Neuronal stem cell (in vitro differentiated cells): ENCODE data around the gene TFF3.

ENCODE experiments used
- DNase-seq: peaks from one replicate; pipeline ENCODE4 v3.0.0-alpha.2; 2013; ENCODE audit warnings: low spot score
- H2AFZ ChIP-seq: one replicate; pipeline ENCODE4 v1.6.1; 2013; ENCODE audit warnings: mild to moderate bottlenecking, low read length, inconsistent platforms
- H2AK5ac ChIP-seq: 2 replicates; pipeline ENCODE4 v1.6.1; 2013; ENCODE audit warnings: low read depth, mild to moderate bottlenecking, inconsistent platforms, low read length, moderate library complexity, mixed read lengths
- H2BK120ac ChIP-seq: 2 replicates; pipeline ENCODE4 v1.6.1; 2013; ENCODE audit warnings: low read depth, mild to moderate bottlenecking, inconsistent platforms, low read length, moderate library complexity, mixed read lengths
- H2BK12ac ChIP-seq: one replicate; pipeline ENCODE4 v1.6.1; 2013; ENCODE audit warnings: low read length, inconsistent platforms
- H2BK15ac ChIP-seq: 2 replicates; pipeline ENCODE4 v1.6.1; 2013; ENCODE audit warnings: mild to moderate bottlenecking, low read length, inconsistent platforms, mixed read lengths
- H2BK5ac ChIP-seq: one replicate; pipeline ENCODE4 v1.6.1; 2013; ENCODE audit warnings: inconsistent platforms, mild to moderate bottlenecking, low read length, moderate library complexity
- H3K14ac ChIP-seq: one replicate; pipeline ENCODE4 v1.6.1; 2013; ENCODE audit warnings: low read length, inconsistent platforms
- H3K18ac ChIP-seq: 2 replicates; pipeline ENCODE4 v1.6.1; 2013; ENCODE audit warnings: low read length, inconsistent platforms
- H3K23ac ChIP-seq: 2 replicates; pipeline ENCODE4 v1.6.1; 2013; ENCODE audit warnings: low read depth, mild to moderate bottlenecking, mixed read lengths, low read length, inconsistent platforms; ENCODE audit not compliant: poor library complexity
- H3K27ac ChIP-seq: replicated peaks from 3 replicates; pipeline ENCODE4 v1.5.1; 2013; ENCODE audit warnings: low read length, inconsistent platforms
- H3K27me3 ChIP-seq, 3 experiments: 2 replicates each; pipeline ENCODE4 v1.6.1; 2013; ENCODE audit warnings: low read length in 3 of 3, mild to moderate bottlenecking in 2 of 3, inconsistent platforms in 1 of 3, low read depth in 1 of 3, mixed read lengths in 1 of 3, moderate library complexity in 1 of 3; ENCODE audit not compliant: control insufficient read depth in 3 of 3, insufficient read depth in 3 of 3
- H3K36me3 ChIP-seq, 2 donors: replicated peaks in 1 of 2; 2 replicates each; pipeline ENCODE4 v1.6.1; 2013; ENCODE audit warnings: low read length in 2 of 2; ENCODE audit not compliant: control insufficient read depth in 2 of 2, insufficient read depth in 2 of 2
- H3K4ac ChIP-seq: 2 replicates; pipeline ENCODE4 v1.6.1; 2013; ENCODE audit warnings: inconsistent platforms, mild to moderate bottlenecking, low read length, moderate library complexity
- H3K4me1 ChIP-seq, 2 donors: 1 replicate in 1 of 2; 2 replicates in 1 of 2; pipeline ENCODE4 v1.6.1; 2013; ENCODE audit warnings: low read length in 2 of 2, low read depth in 1 of 2; ENCODE audit not compliant: control insufficient read depth in 2 of 2, insufficient read depth in 1 of 2
- H3K4me2 ChIP-seq: one replicate; pipeline ENCODE4 v1.6.1; 2013; ENCODE audit warnings: mild to moderate bottlenecking, low read length, inconsistent platforms; ENCODE audit not compliant: insufficient read depth, poor library complexity, severe bottlenecking
- H3K4me3 ChIP-seq, 2 donors: 2 replicates each; pipeline ENCODE4 v1.5.1; 2013; ENCODE audit warnings: low read length in 2 of 2, mild to moderate bottlenecking in 2 of 2, inconsistent platforms in 1 of 2, moderate library complexity in 1 of 2
- H3K79me1 ChIP-seq: one replicate; pipeline ENCODE4 v1.6.1; 2013; ENCODE audit warnings: low read depth, mild to moderate bottlenecking, inconsistent platforms, low read length, moderate library complexity
- H3K9ac ChIP-seq: one replicate; pipeline ENCODE4 v1.6.1; 2013; ENCODE audit warnings: mild to moderate bottlenecking, low read depth, low read length, inconsistent platforms; ENCODE audit not compliant: poor library complexity
- H3K9me3 ChIP-seq, 2 donors: replicated peaks in 1 of 2; 2 replicates each; pipeline versions ENCODE3 to v1.6.1; 2013; ENCODE audit warnings: low read length in 2 of 2, mild to moderate bottlenecking in 2 of 2, inconsistent platforms in 1 of 2, low read depth in 1 of 2, mixed read lengths in 1 of 2, moderate library complexity in 1 of 2; ENCODE audit not compliant: control insufficient read depth in 2 of 2, insufficient read depth in 1 of 2
- H4K8ac ChIP-seq: one replicate; pipeline ENCODE4 v1.6.1; 2013; ENCODE audit warnings: low read depth, mild to moderate bottlenecking, inconsistent platforms, low read length, moderate library complexity
- H4K91ac ChIP-seq: one replicate; pipeline ENCODE4 v1.6.1; 2013; ENCODE audit warnings: low read length, low read depth, mild to moderate bottlenecking, inconsistent platforms; ENCODE audit not compliant: poor library complexity
- WGBS, 2 donors: extraction: QIAGEN DNeasy Blood & Tissue Kit; methylation state at CpG; one replicate each; pipeline ENCODE4 v1.1.7; 2013; ENCODE audit warnings: missing lambda C conversion rate in 2 of 2, mixed read lengths in 1 of 2; ENCODE audit not compliant: insufficient read length in 2 of 2, insufficient replicate concordance in 1 of 2; ENCODE audit errors: extremely low coverage in 2 of 2; 5-methylcytosine and 5-hydroxymethylcytosine counted together

Gene TFF3

DNA sequence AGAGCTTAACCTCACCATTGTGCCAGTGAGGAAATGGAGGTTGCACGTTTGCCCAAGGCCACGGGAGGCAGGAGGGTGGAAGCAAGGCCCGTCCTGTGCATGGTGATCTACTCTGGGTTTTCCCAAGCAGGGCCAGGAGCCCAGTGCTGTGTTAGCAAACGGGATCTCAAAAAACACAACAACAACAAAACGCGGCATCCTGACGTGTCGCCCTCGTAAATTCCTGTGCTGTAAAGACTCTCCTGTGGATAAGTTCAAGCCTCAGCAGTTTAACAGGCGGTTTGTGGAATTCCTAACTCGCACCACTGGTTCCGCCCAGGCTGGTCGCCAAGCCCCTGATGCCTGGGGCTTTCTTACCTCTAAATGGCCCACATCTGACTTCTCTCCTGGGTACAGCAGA lies 39.1 kb downstream of the TFF3 start:
- H2BK15ac ChIP-seq = no peak overlapping the region
- no peaks in the 10 kb centered on the region for H3K79me1 ChIP-seq
- DNase-seq = no peak
- peaks cover 0 to 2% of the 10 kb centered on the region in 2 donors for H3K4me1 ChIP-seq
- H3K27me3 ChIP-seq = no peaks in the 10 kb centered on the region
- H3K4me2 ChIP-seq = no peak overlapping the region
- H3K27ac ChIP-seq = no peak overlapping the region
- no peaks in the 10 kb centered on the region for H3K9me3 ChIP-seq
- no peak overlapping the region for H2AFZ ChIP-seq
- peak overlapping the region; percentile 11 for H3K18ac ChIP-seq
- no peak overlapping the region for H3K4ac ChIP-seq
- H2BK12ac ChIP-seq = no peak overlapping the region
- H3K9ac ChIP-seq = no peak overlapping the region
- H2BK5ac ChIP-seq = peak overlapping the region; percentile 16
- H4K91ac ChIP-seq = peak overlapping the region; percentile 76
- H3K23ac ChIP-seq = no peak overlapping the region
- no peak overlapping the region for H4K8ac ChIP-seq
- no CpG with 5 or more reads among the region's 13 CpGs for WGBS, 2 donors
- no peak overlapping the region for H3K4me3 ChIP-seq
- no peak overlapping the region for H2BK120ac ChIP-seq
- H3K36me3 ChIP-seq = peaks cover 0 to 2% of the 10 kb centered on the region in 2 donors
- no peak overlapping the region for H2AK5ac ChIP-seq
- no peak overlapping the region for H3K14ac ChIP-seq

DNA sequence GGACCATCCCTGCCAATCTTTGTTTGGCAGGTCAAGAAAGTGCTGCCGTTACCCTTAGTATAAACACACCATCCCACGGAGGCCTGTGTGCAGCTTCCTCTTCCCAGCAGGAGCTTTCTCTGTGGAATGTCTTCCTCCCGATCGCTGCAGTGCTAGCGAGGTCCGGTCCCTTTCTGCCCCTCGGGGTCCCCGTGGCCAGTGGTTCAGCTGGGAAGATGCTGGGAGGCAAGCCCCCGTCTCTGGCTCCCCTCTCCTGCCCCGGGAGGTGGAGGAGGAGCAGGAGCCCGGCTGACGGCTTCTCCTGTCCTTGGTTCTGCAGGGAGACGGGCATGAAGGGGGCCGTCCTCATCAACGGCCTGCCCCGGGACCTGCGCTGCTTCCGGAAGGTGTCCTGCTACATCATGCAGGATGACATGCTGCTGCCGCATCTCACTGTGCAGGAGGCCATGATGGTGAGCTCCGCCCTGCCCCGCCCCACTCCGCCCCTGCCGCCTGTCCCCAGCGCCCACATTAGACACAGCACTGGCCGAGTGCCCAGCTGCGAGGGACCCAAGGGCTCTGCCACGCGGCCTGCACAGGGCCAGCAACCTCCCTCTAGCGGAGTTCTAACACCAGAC lies 42.1 kb downstream of the TFF3 start:
- H3K4me2 ChIP-seq = no peak overlapping the region
- H2BK15ac ChIP-seq = no peak overlapping the region
- H3K4ac ChIP-seq = no peak overlapping the region
- H2BK120ac ChIP-seq = no peak overlapping the region
- H2AK5ac ChIP-seq = peak overlapping the region; percentile 76
- no peaks in the 10 kb centered on the region for H3K36me3 ChIP-seq
- no peak overlapping the region for H3K23ac ChIP-seq
- no peak overlapping the region for H4K8ac ChIP-seq
- H3K9ac ChIP-seq = no peak overlapping the region
- peaks cover 0 to 2% of the 10 kb centered on the region in 2 donors for H3K4me1 ChIP-seq
- H3K4me3 ChIP-seq = no peak overlapping the region
- no peak overlapping the region for H2AFZ ChIP-seq
- no peaks in the 10 kb centered on the region for H3K79me1 ChIP-seq
- no peak for DNase-seq
- H2BK12ac ChIP-seq = no peak overlapping the region
- WGBS, 2 donors = no CpG with 5 or more reads among the region's 29 CpGs
- no peak overlapping the region for H3K18ac ChIP-seq
- no peak overlapping the region for H2BK5ac ChIP-seq
- H3K27me3 ChIP-seq = no peaks in the 10 kb centered on the region
- H3K9me3 ChIP-seq = no peaks in the 10 kb centered on the region
- H4K91ac ChIP-seq = no peak overlapping the region
- H3K27ac ChIP-seq = no peak overlapping the region
- no peak overlapping the region for H3K14ac ChIP-seq

DNA sequence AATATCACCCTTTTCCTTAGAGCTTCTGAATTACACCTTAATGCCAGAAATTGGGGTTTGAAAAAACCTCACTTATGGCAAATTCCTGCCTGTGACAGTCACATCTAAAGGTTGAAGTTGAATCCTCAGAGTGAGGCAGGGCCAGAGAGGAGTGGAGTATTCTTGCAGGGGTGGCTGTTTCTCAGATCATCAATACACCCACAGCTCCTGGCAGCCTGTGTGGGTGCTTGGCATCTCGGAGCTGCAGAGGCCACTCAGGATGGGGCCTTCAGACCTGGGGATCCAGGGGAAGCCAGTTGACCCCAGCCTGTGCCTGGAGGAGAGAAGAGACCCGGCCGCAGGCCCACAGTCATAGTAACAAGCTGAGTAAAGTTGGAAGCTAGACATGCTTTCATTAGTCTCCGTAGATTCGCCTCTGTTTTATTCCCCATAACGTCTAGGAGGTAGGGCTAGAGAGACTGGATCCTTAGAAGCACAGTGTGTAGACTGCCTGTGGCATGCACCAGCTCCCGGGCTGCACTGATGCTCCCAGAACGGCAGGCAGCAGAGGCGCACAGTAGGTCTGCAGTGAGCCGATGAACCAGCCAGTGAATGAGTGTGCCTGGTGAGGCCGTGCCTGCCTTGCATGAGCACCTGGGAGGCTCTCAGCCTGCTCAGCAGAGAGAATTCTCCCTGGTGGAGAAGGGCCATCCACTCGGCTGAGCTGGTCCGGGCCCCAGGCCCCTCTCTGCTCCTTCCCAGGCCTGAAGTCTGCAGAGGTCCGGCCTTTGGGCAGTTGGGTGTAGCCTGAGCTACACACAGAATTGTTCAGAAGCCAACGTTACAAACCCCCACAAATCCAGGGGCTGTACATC lies 42.9 kb downstream of the TFF3 start:
- no peak overlapping the region for H3K9ac ChIP-seq
- no peaks in the 10 kb centered on the region for H3K9me3 ChIP-seq
- peaks cover 0 to 2% of the 10 kb centered on the region in 2 donors for H3K4me1 ChIP-seq
- H2BK120ac ChIP-seq = no peak overlapping the region
- no peak overlapping the region for H3K27ac ChIP-seq
- H3K36me3 ChIP-seq = no peaks in the 10 kb centered on the region
- no peak overlapping the region for H2BK12ac ChIP-seq
- no peak overlapping the region for H2BK5ac ChIP-seq
- no peak overlapping the region for H2AK5ac ChIP-seq
- H3K27me3 ChIP-seq = no peaks in the 10 kb centered on the region
- H3K4ac ChIP-seq = no peak overlapping the region
- WGBS, 2 donors = no CpG with 5 or more reads among the region's 15 CpGs
- no peak overlapping the region for H3K18ac ChIP-seq
- H3K79me1 ChIP-seq = no peaks in the 10 kb centered on the region
- H2BK15ac ChIP-seq = no peak overlapping the region
- H3K23ac ChIP-seq = no peak overlapping the region
- H2AFZ ChIP-seq = no peak overlapping the region
- H4K91ac ChIP-seq = no peak overlapping the region
- no peak overlapping the region for H3K4me2 ChIP-seq
- H4K8ac ChIP-seq = no peak overlapping the region
- H3K14ac ChIP-seq = no peak overlapping the region
- no peak for DNase-seq
- no peak overlapping the region for H3K4me3 ChIP-seq

DNA sequence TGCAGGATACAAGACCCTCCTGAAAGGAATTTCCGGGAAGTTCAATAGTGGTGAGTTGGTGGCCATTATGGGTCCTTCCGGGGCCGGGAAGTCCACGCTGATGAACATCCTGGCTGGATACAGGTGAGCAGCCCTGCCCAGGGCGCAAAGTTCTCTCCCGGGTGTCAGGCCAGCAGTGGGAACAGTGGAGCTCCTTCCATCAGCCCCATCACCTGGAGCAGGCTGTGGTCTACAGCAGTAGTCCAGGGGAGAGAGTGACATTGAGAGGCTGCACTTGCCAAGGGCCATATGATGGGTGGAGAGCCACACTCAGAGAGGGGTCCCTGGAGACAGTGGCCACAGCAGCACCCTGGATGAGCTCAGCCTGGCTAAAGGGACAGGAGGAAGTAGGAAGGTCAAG lies 44.1 kb downstream of the TFF3 start:
- Histone ChIP-seq H2AFZ (no peak overlapping the region), H4K91ac (no peak overlapping the region), H3K27ac (no peak overlapping the region), H3K23ac (no peak overlapping the region), H3K18ac (no peak overlapping the region), H3K79me1 (no peaks in the 10 kb centered on the region), H2BK12ac (no peak overlapping the region), H3K36me3 (no peaks in the 10 kb centered on the region), H3K14ac (no peak overlapping the region), H2AK5ac (no peak overlapping the region), H3K9me3 (no peaks in the 10 kb centered on the region), H3K4ac (no peak overlapping the region), H3K27me3 (no peaks in the 10 kb centered on the region), H2BK5ac (no peak overlapping the region), H3K4me3 (no peak overlapping the region), H2BK120ac (no peak overlapping the region), H2BK15ac (no peak overlapping the region), H3K4me2 (no peak overlapping the region), H3K9ac (no peak overlapping the region), H3K4me1 (peaks cover 0 to 2% of the 10 kb centered on the region in 2 donors), H4K8ac (no peak overlapping the region)
- DNase-seq = no peak
- WGBS, 2 donors = no CpG with 5 or more reads among the region's 6 CpGs
